Measurements from ENCODE around the gene PUSL1.

DNA sequence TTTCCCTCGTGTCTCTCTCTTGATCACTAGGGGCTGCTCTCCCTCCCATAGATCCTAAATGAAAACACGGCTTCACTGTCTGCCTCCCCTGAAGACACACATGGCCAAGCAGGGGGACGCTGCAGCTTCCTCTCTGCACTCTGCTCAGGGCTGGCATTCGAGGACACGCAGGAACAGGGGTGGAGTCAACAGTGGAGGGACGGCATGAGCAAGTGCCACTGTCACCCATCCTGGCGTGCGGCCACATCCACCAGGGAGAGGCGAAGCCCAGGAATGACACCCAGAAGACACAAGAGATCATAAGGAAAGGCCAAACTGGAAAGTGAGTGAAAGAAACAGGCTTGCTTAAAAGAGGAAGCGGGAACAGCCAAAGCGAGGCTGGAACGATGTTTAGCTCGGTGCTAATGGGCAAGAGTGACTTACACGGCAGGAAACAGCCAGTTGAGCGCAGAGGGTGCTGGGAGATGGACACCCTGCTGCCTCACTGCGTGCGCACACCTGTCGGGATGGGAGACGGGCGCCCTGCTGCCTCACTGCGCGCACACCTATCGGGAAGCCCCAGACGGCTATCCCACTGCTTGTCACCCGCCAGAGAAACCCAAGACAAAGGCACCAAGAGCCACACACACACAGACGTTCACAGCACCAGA is 48.3 kb upstream of the PUSL1 start:
- TF ChIP-seq EZH2 (IDR thresholded peaks at IDR 0.05; ENCODE audit: insufficient read depth, poor library complexity, severe bottlenecking) (no peak), EZH2phosphoT487 (IDR thresholded peaks at IDR 0.05; ENCODE audit: insufficient read depth, low read depth) (no peak)
